ENCODE results near the gene LRP2.

DNA sequence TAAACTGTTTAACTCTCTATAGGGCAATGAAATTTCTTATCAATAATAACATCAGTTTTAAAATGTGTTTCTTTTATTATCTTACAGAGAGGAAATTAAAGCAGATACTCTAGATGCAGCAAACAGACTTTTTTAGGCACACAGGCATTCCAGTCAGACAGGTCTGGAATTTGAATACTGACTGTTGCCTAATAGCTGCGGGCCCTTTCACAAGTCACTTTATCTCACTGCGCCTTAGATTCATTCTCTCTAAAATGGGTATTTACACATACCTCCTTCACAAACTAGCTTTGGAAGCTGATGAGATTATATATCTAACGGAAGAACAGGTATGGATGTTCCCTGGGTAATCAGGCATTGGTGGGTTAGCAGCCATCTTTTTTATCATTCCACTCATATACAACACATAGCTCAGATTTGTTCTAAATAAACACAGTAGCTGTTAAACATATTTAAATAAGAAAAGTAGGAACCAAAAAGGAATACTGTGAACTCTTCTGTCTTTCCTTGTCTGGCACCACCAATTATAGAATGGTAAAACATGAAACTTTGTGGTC, 104.2 kb downstream of the LRP2 start:
- TF ChIP-seq, protein P1, sequence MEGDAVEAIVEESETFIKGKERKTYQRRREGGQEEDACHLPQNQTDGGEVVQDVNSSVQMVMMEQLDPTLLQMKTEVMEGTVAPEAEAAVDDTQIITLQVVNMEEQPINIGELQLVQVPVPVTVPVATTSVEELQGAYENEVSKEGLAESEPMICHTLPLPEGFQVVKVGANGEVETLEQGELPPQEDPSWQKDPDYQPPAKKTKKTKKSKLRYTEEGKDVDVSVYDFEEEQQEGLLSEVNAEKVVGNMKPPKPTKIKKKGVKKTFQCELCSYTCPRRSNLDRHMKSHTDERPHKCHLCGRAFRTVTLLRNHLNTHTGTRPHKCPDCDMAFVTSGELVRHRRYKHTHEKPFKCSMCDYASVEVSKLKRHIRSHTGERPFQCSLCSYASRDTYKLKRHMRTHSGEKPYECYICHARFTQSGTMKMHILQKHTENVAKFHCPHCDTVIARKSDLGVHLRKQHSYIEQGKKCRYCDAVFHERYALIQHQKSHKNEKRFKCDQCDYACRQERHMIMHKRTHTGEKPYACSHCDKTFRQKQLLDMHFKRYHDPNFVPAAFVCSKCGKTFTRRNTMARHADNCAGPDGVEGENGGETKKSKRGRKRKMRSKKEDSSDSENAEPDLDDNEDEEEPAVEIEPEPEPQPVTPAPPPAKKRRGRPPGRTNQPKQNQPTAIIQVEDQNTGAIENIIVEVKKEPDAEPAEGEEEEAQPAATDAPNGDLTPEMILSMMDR (IDR thresholded peaks at IDR 0.05) = no peak
- TF ChIP-seq POLR2A (IDR thresholded peaks at IDR 0.05) (no peak), EP300 (IDR thresholded peaks at IDR 0.05) (no peak)

Data from suprapubic skin (tissue), 3 donors.